ENCODE data around the gene ARHGEF1. TPM values are rescaled to one million over a fixed set of nuclear protein-coding genes. Genes with fewer than 3 reads are reported as not detected.

ARHGEF1 gene
- total and polyA plus RNA-seq, 2 donors (not counting 1 experiment from before 2014, with no cell fraction given), result 646 to 886 TPM

DNA sequence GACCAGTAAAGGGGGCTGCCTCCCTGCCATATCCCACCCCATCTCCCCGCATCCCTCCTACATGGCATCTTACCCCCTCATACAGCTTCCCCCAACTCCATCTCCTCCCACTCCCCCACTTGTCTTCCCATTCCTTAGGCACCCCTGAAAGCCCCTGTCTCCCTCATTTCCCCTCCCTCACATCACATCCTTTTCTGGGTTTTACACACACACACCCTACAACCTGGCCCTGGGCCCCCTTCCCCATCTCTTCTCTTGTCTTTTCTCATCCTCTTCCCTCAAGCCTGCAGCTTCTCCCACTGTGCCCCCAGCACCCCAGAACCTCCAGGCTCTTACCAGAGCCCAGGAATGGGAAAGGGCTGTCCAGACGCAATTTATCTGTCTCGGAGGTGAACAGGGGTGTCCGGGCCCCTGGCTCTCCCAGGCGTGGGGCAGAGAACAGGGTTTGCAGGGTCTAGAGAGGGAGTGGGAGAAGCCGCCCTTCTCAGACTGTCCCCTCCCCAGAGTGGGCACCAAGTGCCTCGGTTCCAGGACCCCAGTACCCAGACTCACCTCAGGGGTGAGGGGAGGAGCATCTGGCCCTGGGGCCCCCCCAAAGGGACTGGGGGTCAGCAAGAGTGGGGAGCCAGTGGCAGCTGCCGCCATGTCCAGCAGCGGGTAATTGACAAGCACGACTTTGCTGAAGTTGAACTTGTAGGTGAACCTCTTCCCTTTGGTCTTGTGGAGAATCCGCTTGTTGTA is 25.9 kb downstream of the ARHGEF1 start:
- H3K27me3 Mint-ChIP-seq, result peaks cover 14% of the 10 kb centered on the region
- Histone ChIP-seq H3K79me2 (ENCODE audit: control insufficient read depth, insufficient read depth, low read length) (peaks cover under 1% of the 10 kb centered on the region), H2AFZ (ENCODE audit: insufficient read depth, low read depth, low read length, poor library complexity, severe bottlenecking) (no peak overlapping the region), H3K4me1 (ENCODE audit: control insufficient read depth in 2 of 2, insufficient read depth in 2 of 2, low read length in 2 of 2) (peaks cover 22 to 24% of the 10 kb centered on the region in 2 donors), H3K4me3 (ENCODE audit: control extremely low read depth in 1 of 5, extremely low read depth in 1 of 5, insufficient read depth in 1 of 5, low read depth in 2 of 5, low read length in 4 of 5) (no peak overlapping the region), H3K27me3 (replicated peaks in 1 of 4; ENCODE audit: control extremely low read depth in 1 of 4, control insufficient read depth in 3 of 4, insufficient read depth in 4 of 4, low read length in 3 of 4) (peaks cover 0 to 20% (median 11%) of the 10 kb centered on the region in 4 experiments), H3K9me3 (ENCODE audit: control extremely low read depth in 1 of 3, control insufficient read depth in 2 of 3, insufficient read depth in 1 of 3, low read length in 2 of 3) (peaks cover 0 to 10% (median 0%) of the 10 kb centered on the region in 3 donors), H3K27ac (ENCODE audit: low read length in 2 of 2) (no peak overlapping the region), H3K9ac (ENCODE audit: low read length) (no peak overlapping the region), H4K20me1 (ENCODE audit: control insufficient read depth, insufficient read depth, low read length, poor library complexity, severe bottlenecking) (peaks cover 83% of the 10 kb centered on the region), H3K36me3 (replicated peaks in 1 of 2; ENCODE audit: control extremely low read depth in 1 of 2, control insufficient read depth in 1 of 2, extremely low read depth in 1 of 2, insufficient read depth in 2 of 2, low read length in 1 of 2) (peaks cover 0 to 35% of the 10 kb centered on the region in 2 experiments), H3K4me2 (replicated peaks; ENCODE audit: low read depth, low read length, poor library complexity, severe bottlenecking) (no peak overlapping the region)
- WGBS (ENCODE audit: insufficient coverage), result 89% methylated on average over 5 of the region's 11 CpGs
- ChIA-PET CTCF (interaction anchor here (1.5 kb wide), 1 partner anchor 44 kb away, joined by 3 read pairs; no protein-coding TSS in a partner anchor), POLR2A (interaction anchor here (0.6 to 1.0 kb wide), 2 partner anchors 9 to 21 kb away, joined by 3 to 7 read pairs; no protein-coding TSS in a partner anchor)
- H3K9me3 Mint-ChIP-seq (ENCODE audit: insufficient read depth), result no peaks in the 10 kb centered on the region
- peaks cover 34% of the 10 kb centered on the region for H3K4me1 Mint-ChIP-seq
- no peak overlapping the region for H3K4me3 Mint-ChIP-seq
- ATAC-seq (ENCODE audit: low read depth) (no peak), DNase-seq (no peak)
- intact Hi-C loops (cut with micrococcal nuclease), result no loop called here
- TF ChIP-seq EZH2 (IDR thresholded peaks at IDR 0.05; ENCODE audit: borderline replicate concordance, insufficient read depth, low read depth, low read length, poor library complexity, severe bottlenecking), result no peak
- TF ChIP-seq, protein P1, sequence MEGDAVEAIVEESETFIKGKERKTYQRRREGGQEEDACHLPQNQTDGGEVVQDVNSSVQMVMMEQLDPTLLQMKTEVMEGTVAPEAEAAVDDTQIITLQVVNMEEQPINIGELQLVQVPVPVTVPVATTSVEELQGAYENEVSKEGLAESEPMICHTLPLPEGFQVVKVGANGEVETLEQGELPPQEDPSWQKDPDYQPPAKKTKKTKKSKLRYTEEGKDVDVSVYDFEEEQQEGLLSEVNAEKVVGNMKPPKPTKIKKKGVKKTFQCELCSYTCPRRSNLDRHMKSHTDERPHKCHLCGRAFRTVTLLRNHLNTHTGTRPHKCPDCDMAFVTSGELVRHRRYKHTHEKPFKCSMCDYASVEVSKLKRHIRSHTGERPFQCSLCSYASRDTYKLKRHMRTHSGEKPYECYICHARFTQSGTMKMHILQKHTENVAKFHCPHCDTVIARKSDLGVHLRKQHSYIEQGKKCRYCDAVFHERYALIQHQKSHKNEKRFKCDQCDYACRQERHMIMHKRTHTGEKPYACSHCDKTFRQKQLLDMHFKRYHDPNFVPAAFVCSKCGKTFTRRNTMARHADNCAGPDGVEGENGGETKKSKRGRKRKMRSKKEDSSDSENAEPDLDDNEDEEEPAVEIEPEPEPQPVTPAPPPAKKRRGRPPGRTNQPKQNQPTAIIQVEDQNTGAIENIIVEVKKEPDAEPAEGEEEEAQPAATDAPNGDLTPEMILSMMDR (IDR thresholded peaks at IDR 0.05), result no peak
- no peak overlapping the region for H3K27ac Mint-ChIP-seq

GRCh38 chr19:41909706-41910105 is 26.7 kb downstream of the ARHGEF1 start:
- H3K4me1 ChIP-seq (ENCODE audit: control insufficient read depth in 2 of 2, insufficient read depth in 2 of 2, low read length in 2 of 2), result peaks cover 27 to 30% of the 10 kb centered on the region in 2 donors
- no peak overlapping the region for H3K4me3 Mint-ChIP-seq
- intact Hi-C loops (cut with micrococcal nuclease), result no loop called here

More at GRCh38 chr19:41909706-41910105, 26.7 kb downstream of the ARHGEF1 start:
- peaks cover 39% of the 10 kb centered on the region for H3K4me1 Mint-ChIP-seq
- Histone ChIP-seq H4K20me1 (ENCODE audit: control insufficient read depth, insufficient read depth, low read length, poor library complexity, severe bottlenecking) (peaks cover 82% of the 10 kb centered on the region), H3K79me2 (ENCODE audit: control insufficient read depth, insufficient read depth, low read length) (no peaks in the 10 kb centered on the region), H2AFZ (ENCODE audit: insufficient read depth, low read depth, low read length, poor library complexity, severe bottlenecking) (no peak overlapping the region), H3K4me2 (replicated peaks; ENCODE audit: low read depth, low read length, poor library complexity, severe bottlenecking) (no peak overlapping the region), H3K9ac (ENCODE audit: low read length) (no peak overlapping the region), H3K27ac (ENCODE audit: low read length in 2 of 2) (no peak overlapping the region), H3K36me3 (replicated peaks in 1 of 2; ENCODE audit: control extremely low read depth in 1 of 2, control insufficient read depth in 1 of 2, extremely low read depth in 1 of 2, insufficient read depth in 2 of 2, low read length in 1 of 2) (peaks cover 0 to 27% of the 10 kb centered on the region in 2 experiments), H3K9me3 (ENCODE audit: control extremely low read depth in 1 of 3, control insufficient read depth in 2 of 3, insufficient read depth in 1 of 3, low read length in 2 of 3) (peaks cover 0 to 11% (median 0%) of the 10 kb centered on the region in 3 donors), H3K4me3 (ENCODE audit: control extremely low read depth in 1 of 5, extremely low read depth in 1 of 5, insufficient read depth in 1 of 5, low read depth in 2 of 5, low read length in 4 of 5) (no peak overlapping the region), H3K27me3 (replicated peaks in 1 of 4; ENCODE audit: control extremely low read depth in 1 of 4, control insufficient read depth in 3 of 4, insufficient read depth in 4 of 4, low read length in 3 of 4) (peaks cover 0 to 26% (median 15%) of the 10 kb centered on the region in 4 experiments)
- POLR2A ChIA-PET, result interaction anchor here (1.0 kb wide), 1 partner anchor 26 kb away, joined by 4 read pairs; no protein-coding TSS in a partner anchor
- TF ChIP-seq, protein P1 (IDR thresholded peaks at IDR 0.05), result no peak
- TF ChIP-seq EZH2 (IDR thresholded peaks at IDR 0.05; ENCODE audit: borderline replicate concordance, insufficient read depth, low read depth, low read length, poor library complexity, severe bottlenecking), result no peak
- no peaks in the 10 kb centered on the region for H3K9me3 Mint-ChIP-seq (ENCODE audit: insufficient read depth)
- peaks cover 18% of the 10 kb centered on the region for H3K27me3 Mint-ChIP-seq
- ATAC-seq (ENCODE audit: low read depth) (no peak), DNase-seq (no peak)
- CTCF ChIA-PET, result no interaction called here
- 83% methylated on average over 11 of the region's 13 CpGs for whole genome bisulfite sequencing (ENCODE audit: insufficient coverage)
- no peak overlapping the region for H3K27ac Mint-ChIP-seq
